GM19452 (cell line): ENCODE data around the gene LRRC28.

Experiments used
- ATAC-seq: cut with Tn5 transposase; IDR thresholded peaks from one replicate; pipeline ENCODE4 v1.9.1; 2021; ENCODE audit not compliant: unreplicated experiment

The LRRC28 gene

GRCh38 chr15:99305761-99306505, 54.7 kb downstream of the LRRC28 start:
- ATAC-seq = no peak

- no peak for ATAC-seq
These were observed 55.5 kb downstream of the LRRC28 start for GRCh38 chr15:99306694-99307338.

- ATAC-seq = no peak
These were observed 56.5 kb downstream of the LRRC28 start for GRCh38 chr15:99307735-99308134.

- no peak for ATAC-seq
These were observed 59.5 kb downstream of the LRRC28 start for GRCh38 chr15:99310745-99311144.

GRCh38 chr15:99312228-99312627, 60.9 kb downstream of the LRRC28 start:
- no peak for ATAC-seq

- no peak for ATAC-seq
These were observed 61.5 kb downstream of the LRRC28 start for GRCh38 chr15:99312794-99313193.

- no peak for ATAC-seq
These were observed 64.4 kb downstream of the LRRC28 start for GRCh38 chr15:99315636-99316035.

- ATAC-seq = no peak
These were observed 69.3 kb downstream of the LRRC28 start for GRCh38 chr15:99320374-99321215.

GRCh38 chr15:99321468-99321867, 70.2 kb downstream of the LRRC28 start:
- no peak for ATAC-seq

- ATAC-seq = no peak
These were observed 71.5 kb downstream of the LRRC28 start for GRCh38 chr15:99322643-99323405.

GRCh38 chr15:99324082-99324620, 72.9 kb downstream of the LRRC28 start:
- peak; percentile 78 for ATAC-seq

GRCh38 chr15:99324700-99325099, 73.4 kb downstream of the LRRC28 start:
- ATAC-seq = no peak

- peak; percentile 45 for ATAC-seq
These were observed 75.0 kb downstream of the LRRC28 start for GRCh38 chr15:99326235-99326634.

- ATAC-seq = no peak
These were observed 77.1 kb downstream of the LRRC28 start for GRCh38 chr15:99328106-99329072.

GRCh38 chr15:99331381-99331780, 80.1 kb downstream of the LRRC28 start:
- ATAC-seq = no peak

GRCh38 chr15:99333413-99333812, 82.1 kb downstream of the LRRC28 start:
- ATAC-seq = no peak

- no peak for ATAC-seq
These were observed 82.7 kb downstream of the LRRC28 start for GRCh38 chr15:99333981-99334380.

GRCh38 chr15:99335508-99335907, 84.2 kb downstream of the LRRC28 start:
- no peak for ATAC-seq

GRCh38 chr15:99336794-99337193, 85.5 kb downstream of the LRRC28 start:
- no peak for ATAC-seq

GRCh38 chr15:99340347-99340746, 89.1 kb downstream of the LRRC28 start:
- no peak for ATAC-seq
